Endothelial cell (in vitro differentiated cells): ENCODE measurements around the gene ZNF217. TPM values are rescaled to one million over a fixed set of nuclear protein-coding genes. Genes with fewer than 3 reads are reported as not detected.
A peak's percentile ranks its signal among the peaks of the same experiment; 100 is the strongest.
"Not testable (repeated sequence)": the region's sequence is repeated elsewhere in the genome, so short reads cannot be mapped to it uniquely, and the experiment has no call there.

Source experiments
- DNase-seq: peaks from one replicate; pipeline ENCODE4 v3.0.0; 2021; ENCODE audit warnings: low spot score
- H3K27ac Mint-ChIP-seq: one replicate; pipeline ENCODE4 v1.8.0; 2021; ENCODE audit warnings: mixed read lengths, inconsistent platforms; ENCODE audit not compliant: unreplicated experiment
- H3K27me3 Mint-ChIP-seq: one replicate; pipeline ENCODE4 v1.8.0; 2021; ENCODE audit warnings: mild to moderate bottlenecking, moderate library complexity, mixed read lengths, inconsistent platforms; ENCODE audit not compliant: unreplicated experiment
- H3K36me3 Mint-ChIP-seq: one replicate; pipeline ENCODE4 v1.8.0; 2021; ENCODE audit warnings: mild to moderate bottlenecking, low read depth, mixed read lengths, inconsistent platforms; ENCODE audit not compliant: unreplicated experiment
- H3K4me1 Mint-ChIP-seq: one replicate; pipeline ENCODE4 v1.8.0; 2021; ENCODE audit warnings: mild to moderate bottlenecking, mixed read lengths, inconsistent platforms; ENCODE audit not compliant: unreplicated experiment
- H3K4me3 Mint-ChIP-seq: one replicate; pipeline ENCODE4 v1.8.0; 2021; ENCODE audit warnings: mild to moderate bottlenecking, mixed read lengths, inconsistent platforms; ENCODE audit not compliant: unreplicated experiment
- H3K9me3 Mint-ChIP-seq: one replicate; pipeline ENCODE4 v1.8.0; 2021; ENCODE audit warnings: mixed read lengths, inconsistent platforms; ENCODE audit not compliant: unreplicated experiment
- CTCF ChIP-seq: fragments of 200-600 bp; sonication (generic); IDR thresholded peaks from one replicate; pipeline ENCODE4 v1.5.0; 2021; ENCODE audit warnings: antibody characterized with exemption; ENCODE audit not compliant: unreplicated experiment
- long read RNA-seq: library from polyadenylated mRNA; unstranded; transcript quantifications from one replicate; pipeline ENCODE4 v2.0.0, GENCODE V29; 2020; ENCODE audit not compliant: unreplicated experiment
- total RNA-seq: library from RNA; stranded (reverse); fragmentation: NEBNext Ultra II Directional; extraction: Animal tissue kit (Norgen Biotek cat#: 25700); gene quantifications from one replicate; pipeline ENCODE4 v1.2.1, GENCODE V29; 2021; ENCODE audit not compliant: unreplicated experiment

ZNF217 gene
- total RNA-seq = 76.7 TPM
- long read RNA-seq, partial matches to known transcripts = 2 of 2 reads
- long read RNA-seq, other reads (novel, unspliced or antisense) = 0 of 2 reads

- Mint-ChIP-seq H3K4me3 (peak within 1 kb of the TSS; percentile 98), H3K27ac (peak within 1 kb of the TSS; percentile 99), H3K4me1 (peaks cover 53% of the 10 kb centered on the region)
- H3K9me3 Mint-ChIP-seq, H3K36me3 Mint-ChIP-seq, H3K27me3 Mint-ChIP-seq: not testable (repeated sequence)
- DNase-seq = peak; percentile 79
Observed at GRCh38 chr20:53593466-53594007, at the start of gene ZNF217. TSS of gene ZNF217 (minus strand) at chr20:53593839. CDS start at chr20:53582826, 11,013 bp downstream.

DNA sequence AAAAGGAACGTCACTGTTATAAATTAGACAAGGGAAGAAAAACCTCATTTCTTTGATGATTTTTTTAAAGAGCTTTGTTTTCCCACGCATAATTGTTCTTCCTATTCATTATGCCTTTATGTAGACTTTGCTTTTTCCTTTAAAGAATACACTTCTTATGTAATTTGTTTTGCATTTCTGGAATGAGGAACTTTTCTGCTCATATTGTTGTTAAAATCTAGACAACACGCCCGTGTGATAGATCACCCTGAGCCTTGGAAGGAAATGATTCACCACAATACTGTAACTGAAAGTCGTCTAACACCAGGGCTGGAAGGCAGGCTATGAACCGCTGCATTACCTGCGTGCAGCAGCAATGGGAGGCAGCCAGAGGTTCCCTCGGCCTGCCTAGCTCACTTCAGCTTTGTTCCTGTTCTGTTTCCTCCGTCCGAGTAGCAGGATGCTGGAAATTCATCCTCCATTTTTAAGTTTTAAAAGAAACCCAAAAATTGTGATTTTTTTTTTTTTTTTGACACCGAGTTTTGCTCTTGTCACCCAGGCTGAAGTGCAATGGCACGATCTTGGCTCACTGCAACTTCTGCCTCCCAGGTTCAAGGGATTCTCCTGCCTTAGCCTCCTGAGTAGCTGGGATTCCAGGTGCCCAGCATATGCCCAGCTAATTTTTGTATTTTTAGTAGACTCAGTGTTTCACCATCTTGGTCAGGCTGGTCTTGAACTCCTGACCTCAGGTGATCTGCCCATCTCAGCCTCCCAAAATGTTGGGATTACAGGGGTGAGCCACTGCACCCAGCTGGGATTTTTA is 49.6 kb upstream of the ZNF217 start:
- H3K27ac Mint-ChIP-seq = peak overlapping the region; percentile 93
- DNase-seq = no peak
- TF ChIP-seq CTCF = no peak

GRCh38 chr20:53642196-53643030 is 48.8 kb upstream of the ZNF217 start:
- Mint-ChIP-seq H3K27me3 (peaks cover 2% of the 10 kb centered on the region), H3K4me3 (no peak overlapping the region), H3K4me1 (peaks cover 13% of the 10 kb centered on the region), H3K9me3 (no peaks in the 10 kb centered on the region), H3K36me3 (no peaks in the 10 kb centered on the region), H3K27ac (peak overlapping the region; percentile 93)
- no peak for TF ChIP-seq CTCF
- DNase-seq = peak; percentile 26

More for the DNA sequence above, 49.6 kb upstream of the ZNF217 start:
- H3K9me3 Mint-ChIP-seq = no peaks in the 10 kb centered on the region
- H3K4me3 Mint-ChIP-seq = no peak overlapping the region
- H3K36me3 Mint-ChIP-seq = no peaks in the 10 kb centered on the region
- peaks cover 13% of the 10 kb centered on the region for H3K4me1 Mint-ChIP-seq
- peaks cover 2% of the 10 kb centered on the region for H3K27me3 Mint-ChIP-seq

- Mint-ChIP-seq H3K4me1 (peaks cover 13% of the 10 kb centered on the region), H3K9me3 (no peaks in the 10 kb centered on the region), H3K27ac (no peak overlapping the region), H3K36me3 (no peaks in the 10 kb centered on the region), H3K4me3 (no peak overlapping the region), H3K27me3 (peaks cover 2% of the 10 kb centered on the region)
- no peak for TF ChIP-seq CTCF
- no peak for DNase-seq
Observed at GRCh38 chr20:53639647-53640440, 46.2 kb upstream of the ZNF217 start.

DNA sequence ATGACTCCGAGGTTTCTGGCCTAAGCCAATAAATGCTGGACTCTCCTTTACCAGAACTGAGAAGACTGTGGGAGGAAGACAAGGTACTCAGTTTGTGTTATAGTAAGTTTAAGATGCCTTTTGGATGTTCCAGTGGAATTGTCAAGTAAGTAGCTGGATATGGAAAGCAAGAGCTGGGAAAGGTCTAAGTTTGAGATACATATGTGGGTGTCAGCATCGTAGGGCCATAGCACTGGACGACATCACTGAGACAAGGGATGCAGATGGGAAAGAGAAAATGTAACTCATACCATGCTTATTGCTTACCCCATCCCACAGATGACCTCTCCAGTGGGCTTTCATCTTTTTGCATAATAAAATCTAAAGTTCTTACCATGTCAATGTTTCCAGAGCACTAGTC is 45.5 kb upstream of the ZNF217 start:
- H3K36me3 Mint-ChIP-seq = no peaks in the 10 kb centered on the region
- no peak for TF ChIP-seq CTCF
- no peak overlapping the region for H3K4me3 Mint-ChIP-seq
- H3K4me1 Mint-ChIP-seq = peaks cover 13% of the 10 kb centered on the region
- no peaks in the 10 kb centered on the region for H3K9me3 Mint-ChIP-seq
- no peak for DNase-seq
- no peak overlapping the region for H3K27ac Mint-ChIP-seq
- peaks cover 2% of the 10 kb centered on the region for H3K27me3 Mint-ChIP-seq

GRCh38 chr20:53637310-53637709 is 43.7 kb upstream of the ZNF217 start:
- H3K9me3 Mint-ChIP-seq, H3K4me3 Mint-ChIP-seq, H3K27ac Mint-ChIP-seq, H3K27me3 Mint-ChIP-seq, H3K36me3 Mint-ChIP-seq, DNase-seq, H3K4me1 Mint-ChIP-seq: not testable (repeated sequence)
